Breast epithelium (tissue), 4 donors: ENCODE results near the gene SIX3. TPM values are rescaled to one million over a fixed set of nuclear protein-coding genes. Genes with fewer than 3 reads are reported as not detected.

ENCODE experiments used
- DNase-seq, 2 donors: peaks; one replicate each; pipeline ENCODE4 v3.0.0-alpha.2; 2019; ENCODE audit warnings: low spot score in 2 of 2
- H3K27ac ChIP-seq, 2 donors: fragments of 200-600 bp; sonication (generic) in 1 of 2; one replicate each; pipeline ENCODE4 v1.5.1; 2016 to 2019; ENCODE audit warnings: mild to moderate bottlenecking in 1 of 2
- H3K27me3 ChIP-seq, 2 donors: fragments of 200-600 bp; sonication (generic) in 1 of 2; one replicate each; pipeline versions ENCODE4 v1.5.1 to v1.6.0; 2017 to 2019; ENCODE audit warnings: control low read depth in 1 of 2, mild to moderate bottlenecking in 1 of 2
- H3K36me3 ChIP-seq: fragments of 200-600 bp; one replicate; pipeline ENCODE4 v1.5.1; 2019
- H3K4me1 ChIP-seq, 2 donors: fragments of 200-600 bp; sonication (generic); one replicate each; pipeline ENCODE4 v1.5.1; 2016 to 2019; ENCODE audit warnings: control low read depth in 1 of 2
- H3K4me3 ChIP-seq, 3 donors: fragments of 200-600 bp; sonication (generic); 1 replicate in 2 of 3; 2 replicates in 1 of 3; pipeline ENCODE4 v1.5.1; 2016 to 2019; ENCODE audit warnings: mild to moderate bottlenecking in 3 of 3, moderate library complexity in 2 of 3
- H3K9me3 ChIP-seq, 2 donors: fragments of 200-600 bp; sonication (generic) in 1 of 2; one replicate each; pipeline ENCODE4 v1.5.1; 2016 to 2019; ENCODE audit warnings: control low read depth in 1 of 2
- CTCF ChIP-seq, 3 donors: fragments of 450-650 bp; IDR thresholded peaks; one replicate each; pipeline ENCODE4 v1.5.1; 2016 to 2017; ENCODE audit warnings: antibody characterized with exemption in 3 of 3, mild to moderate bottlenecking in 3 of 3, moderate library complexity in 3 of 3
- POLR2A ChIP-seq: fragments of 450-650 bp; IDR thresholded peaks from one replicate; pipeline ENCODE4 v1.6.1; 2016; ENCODE audit warnings: antibody characterized with exemption, mild to moderate bottlenecking, moderate library complexity
- POLR2AphosphoS5 ChIP-seq, 3 donors: sonication (generic); formaldehyde crosslinking; IDR thresholded peaks; one replicate each; pipeline ENCODE4 v1.6.1; 2017; ENCODE audit warnings: antibody characterized with exemption in 3 of 3
- intact Hi-C: fragments of 100-400 bp; cut with DNase I; formaldehyde crosslinking; loops from one replicate; pipeline ENCODE4 v1.15.1; 2023; ENCODE audit warnings: low total_unique reads
- total RNA-seq, 3 donors: library from RNA; depleted of rRNA; stranded (reverse); fragments of >200 nt; gene quantifications; one replicate each; pipeline ENCODE4 v1.1.0, GENCODE V29; 2016

The SIX3 gene
- total RNA-seq, 3 donors from 2014 or later, result not detected

- no peaks in the 10 kb centered on the region for H3K36me3 ChIP-seq
- no peak overlapping the region for H3K27ac ChIP-seq
- DNase-seq, result no peak
- H3K27me3 ChIP-seq, result peaks cover 8 to 98% of the 10 kb centered on the region in 2 donors
- no peaks in the 10 kb centered on the region for H3K9me3 ChIP-seq
- intact Hi-C loops, result no loop called here
- TF ChIP-seq POLR2A (no peak), CTCF (IDR thresholded peaks at IDR 0.05) (no peak), POLR2AphosphoS5 (IDR thresholded peaks at IDR 0.05) (no peak)
- peak overlapping the region in 2 of 3 donors; percentile 23 to 60 for H3K4me3 ChIP-seq
- peaks cover 4 to 22% of the 10 kb centered on the region in 2 donors for H3K4me1 ChIP-seq
These were observed 7.2 kb upstream of the SIX3 start for GRCh38 chr2:44934038-44934982.

GRCh38 chr2:44934983-44935728, 6.3 kb upstream of the SIX3 start:
- intact Hi-C loops, result no loop called here
- no peaks in the 10 kb centered on the region for H3K9me3 ChIP-seq
- H3K27me3 ChIP-seq, result peaks cover 7 to 98% of the 10 kb centered on the region in 2 donors
- no peaks in the 10 kb centered on the region for H3K36me3 ChIP-seq
- H3K4me1 ChIP-seq, result peaks cover 4 to 22% of the 10 kb centered on the region in 2 donors
- H3K27ac ChIP-seq, result no peak overlapping the region
- peak overlapping the region in 2 of 3 donors; percentile 23 to 60 for H3K4me3 ChIP-seq
- TF ChIP-seq POLR2AphosphoS5 (IDR thresholded peaks at IDR 0.05) (no peak), CTCF (IDR thresholded peaks at IDR 0.05) (no peak), POLR2A (no peak)
- no peak for DNase-seq

- DNase-seq, result no peak
- H3K27me3 ChIP-seq, result peaks cover 7 to 98% of the 10 kb centered on the region in 2 donors
- TF ChIP-seq CTCF (IDR thresholded peaks at IDR 0.05) (no peak), POLR2AphosphoS5 (IDR thresholded peaks at IDR 0.05) (no peak), POLR2A (no peak)
- H3K4me1 ChIP-seq, result peaks cover 4 to 22% of the 10 kb centered on the region in 2 donors
- intact Hi-C loops, result no loop called here
- H3K9me3 ChIP-seq, result no peaks in the 10 kb centered on the region
- peak overlapping the region in 2 of 3 donors; percentile 23 to 60 for H3K4me3 ChIP-seq
- no peak overlapping the region for H3K27ac ChIP-seq
- H3K36me3 ChIP-seq, result no peaks in the 10 kb centered on the region
These were observed 5.8 kb upstream of the SIX3 start for GRCh38 chr2:44935729-44936098.

- DNase-seq, result no peak
- no peak for TF ChIP-seq CTCF (IDR thresholded peaks at IDR 0.05)
- TF ChIP-seq POLR2A, result no peak
- TF ChIP-seq POLR2AphosphoS5 (IDR thresholded peaks at IDR 0.05), result no peak
- no peaks in the 10 kb centered on the region for H3K36me3 ChIP-seq
- H3K27ac ChIP-seq, result no peak overlapping the region
- peaks cover 7 to 100% of the 10 kb centered on the region in 2 donors for H3K27me3 ChIP-seq
- peaks cover 4 to 22% of the 10 kb centered on the region in 2 donors for H3K4me1 ChIP-seq
- intact Hi-C loops, result no loop called here
- H3K4me3 ChIP-seq, result no peak overlapping the region
- H3K9me3 ChIP-seq, result no peaks in the 10 kb centered on the region
These were observed 5.2 kb upstream of the SIX3 start for GRCh38 chr2:44936275-44936674.
